PC-3 (cell line): ENCODE results near the gene CMC2. TPM values are rescaled to one million over a fixed set of nuclear protein-coding genes. Genes with fewer than 3 reads are reported as not detected.

Experiments used
- ATAC-seq: fragments of 200-7000 bp; cut with Tn5 transposase; 2 replicates; pipeline ENCODE4 v1.9.1; 2020; ENCODE audit warnings: mild to moderate bottlenecking, moderate library complexity
- BruUV-seq: library from RNA; stranded (reverse); fragments of 400-500 nt; replicated peaks from 2 replicates; lab custom pipeline; 2021; lab: Mats Ljungman, UMichigan
- CTCF ChIA-PET: fragments of 300-600 bp; sonication (Branson Sonifier 250); formaldehyde crosslinking; loops from one replicate; lab custom pipeline; 2022; ENCODE audit warnings: antibody characterized with exemption; lab: Charles Lee
- POLR2A ChIA-PET: fragments of 300-600 bp; sonication (Branson Sonifier 250); formaldehyde crosslinking; loops from one replicate; lab custom pipeline; 2022; ENCODE audit warnings: antibody characterized with exemption; ENCODE audit not compliant: unreplicated experiment; lab: Charles Lee
- DNase-seq: peaks from one replicate; pipeline ENCODE4 v3.0.0-alpha.2; 2015
- H2AFZ ChIP-seq: fragments of 300-600 bp; sonication (generic); 2 replicates; pipeline ENCODE4 v1.6.0; 2016; ENCODE audit warnings: antibody characterized with exemption, low read length
- H3F3A ChIP-seq: fragments of 300-600 bp; sonication (generic); one replicate; pipeline ENCODE4 v1.6.0; 2017; ENCODE audit warnings: antibody characterized with exemption, low read length, control low read depth, mild to moderate bottlenecking; ENCODE audit not compliant: unreplicated experiment
- H3K27ac ChIP-seq: fragments of 300-600 bp; sonication (generic); 2 replicates; pipeline ENCODE4 v1.5.1; 2016; ENCODE audit warnings: mild to moderate bottlenecking, low read length
- H3K27me3 ChIP-seq: fragments of 300-600 bp; sonication (generic); 2 replicates; pipeline ENCODE4 v1.6.1; 2016; ENCODE audit warnings: low read length, mixed read lengths
- H3K36me3 ChIP-seq: fragments of 300-600 bp; sonication (generic); 2 replicates; pipeline ENCODE4 v1.6.1; 2016; ENCODE audit warnings: low read depth, mixed run types, low read length, mixed read lengths
- H3K4me1 ChIP-seq: fragments of 300-600 bp; sonication (generic); 2 replicates; pipeline ENCODE4 v1.5.1; 2016; ENCODE audit warnings: low read length; ENCODE audit not compliant: insufficient read depth
- H3K4me2 ChIP-seq: fragments of 300-600 bp; sonication (generic); 2 replicates; pipeline ENCODE4 v1.6.0; 2016; ENCODE audit warnings: low read length
- H3K4me3 ChIP-seq: fragments of 300-600 bp; sonication (generic); 2 replicates; pipeline ENCODE4 v1.5.1; 2016; ENCODE audit warnings: mild to moderate bottlenecking, low read length, mixed read lengths
- H3K79me2 ChIP-seq: fragments of 300-600 bp; sonication (generic); 2 replicates; pipeline ENCODE4 v1.6.1; 2017; ENCODE audit warnings: low read length, mixed read lengths
- H3K9ac ChIP-seq: fragments of 300-600 bp; sonication (generic); 2 replicates; pipeline ENCODE4 v1.6.0; 2016; ENCODE audit warnings: mild to moderate bottlenecking, low read length
- H3K9me2 ChIP-seq: fragments of 300-600 bp; sonication (generic); replicated peaks from 2 replicates; pipeline ENCODE4 v1.6.1; 2016; ENCODE audit warnings: mixed run types, low read length, mixed read lengths
- H3K9me3 ChIP-seq: fragments of 300-600 bp; sonication (generic); 2 replicates; pipeline ENCODE4 v1.6.1; 2016; ENCODE audit warnings: low read length, mixed read lengths
- H4K20me1 ChIP-seq: fragments of 300-600 bp; sonication (generic); 2 replicates; pipeline ENCODE4 v1.6.1; 2016; ENCODE audit warnings: low read length, mixed read lengths
- CTCF ChIP-seq: fragments of 300-600 bp; sonication (generic); conservative IDR thresholded peaks from 2 replicates; pipeline ENCODE4 v1.5.1; 2017; ENCODE audit warnings: antibody characterized with exemption, low read depth, mild to moderate bottlenecking, low read length
- EZH2 ChIP-seq: fragments of 300-600 bp; sonication (generic); IDR thresholded peaks from one replicate; pipeline ENCODE4 v1.6.1; 2017; ENCODE audit warnings: antibody characterized with exemption, mild to moderate bottlenecking, low read length; ENCODE audit not compliant: unreplicated experiment
- EZH2phosphoT487 ChIP-seq: fragments of 300-600 bp; sonication (generic); IDR thresholded peaks from 2 replicates; pipeline ENCODE4 v1.6.1; 2018; ENCODE audit warnings: mild to moderate bottlenecking, antibody characterized with exemption, low read length, borderline replicate concordance
- intact Hi-C: fragments of 100-400 bp; cut with micrococcal nuclease; formaldehyde crosslinking; loops from 2 replicates; pipeline ENCODE4 v1.9.0; 2023
- total RNA-seq: library from RNA; depleted of rRNA; stranded (reverse); fragments of >200 nt; gene quantifications from 2 replicates; pipeline ENCODE4 v1.2.3, GENCODE V29; 2014

The CMC2 gene
- total RNA-seq, 1 experiment from 2014 or later, result 86.2 TPM

GRCh38 chr16:80940069-80940856 lies 66.4 kb downstream of the CMC2 start:
- H3F3A ChIP-seq, result no peaks in the 10 kb centered on the region
- ATAC-seq (no peak), DNase-seq (no peak)
- no peak overlapping the region for H3K4me2 ChIP-seq
- H3K9ac ChIP-seq, result no peak overlapping the region
- BruUV-seq, result no TSS peak
- intact Hi-C loops, result no loop called here
- TF ChIP-seq EZH2phosphoT487 (no peak), CTCF (no peak), EZH2 (no peak)
- no peak overlapping the region for H3K4me3 ChIP-seq
- no peaks in the 10 kb centered on the region for H4K20me1 ChIP-seq
- H3K27ac ChIP-seq, result no peak overlapping the region
- POLR2A ChIA-PET, result no interaction called here
- H3K36me3 ChIP-seq, result no peaks in the 10 kb centered on the region
- H3K9me2 ChIP-seq, result no peaks in the 10 kb centered on the region
- CTCF ChIA-PET, result no interaction called here
- no peaks in the 10 kb centered on the region for H3K4me1 ChIP-seq
- no peaks in the 10 kb centered on the region for H3K27me3 ChIP-seq
- no peaks in the 10 kb centered on the region for H3K79me2 ChIP-seq
- no peaks in the 10 kb centered on the region for H3K9me3 ChIP-seq
- H2AFZ ChIP-seq, result no peak overlapping the region

- no peak overlapping the region for H3K27ac ChIP-seq
- H4K20me1 ChIP-seq, result no peaks in the 10 kb centered on the region
- no peak for TF ChIP-seq EZH2
- no peak for TF ChIP-seq CTCF
- no peak for TF ChIP-seq EZH2phosphoT487
- H3K36me3 ChIP-seq, result no peaks in the 10 kb centered on the region
- H3K9ac ChIP-seq, result no peak overlapping the region
- H3K4me1 ChIP-seq, result no peaks in the 10 kb centered on the region
- no peak overlapping the region for H3K4me2 ChIP-seq
- ChIA-PET POLR2A (no interaction called here), CTCF (no interaction called here)
- no peak for DNase-seq
- no peak overlapping the region for H2AFZ ChIP-seq
- H3K79me2 ChIP-seq, result no peaks in the 10 kb centered on the region
- no TSS peak for BruUV-seq
- ATAC-seq, result no peak
- H3F3A ChIP-seq, result no peaks in the 10 kb centered on the region
- H3K27me3 ChIP-seq, result no peaks in the 10 kb centered on the region
- no peaks in the 10 kb centered on the region for H3K9me2 ChIP-seq
- no peaks in the 10 kb centered on the region for H3K9me3 ChIP-seq
- intact Hi-C loops, result no loop called here
- H3K4me3 ChIP-seq, result no peak overlapping the region
Observed at GRCh38 chr16:80938879-80939260, 67.8 kb downstream of the CMC2 start.
